H9 (cell line): Measurements from ENCODE around the gene CNOT10. TPM values are rescaled to one million over a fixed set of nuclear protein-coding genes. Genes with fewer than 3 reads are reported as not detected.

Experiments
- DNase-seq: peaks from one replicate; pipeline ENCODE4 v3.0.0-alpha.2; 2017
- H2AFZ ChIP-seq: one replicate; pipeline ENCODE4 v1.6.1; 2013; ENCODE audit warnings: mild to moderate bottlenecking, low read length, control low read depth, moderate library complexity
- H2AK5ac ChIP-seq: 2 replicates; pipeline ENCODE4 v1.6.1; 2013; ENCODE audit warnings: low read length, control low read depth, mixed read lengths; ENCODE audit not compliant: insufficient read length
- H2BK120ac ChIP-seq: one replicate; pipeline ENCODE4 v1.6.1; 2013; ENCODE audit warnings: low read depth, mild to moderate bottlenecking, low read length, control low read depth, inconsistent platforms; ENCODE audit not compliant: poor library complexity, severe bottlenecking
- H2BK12ac ChIP-seq: 2 replicates; pipeline ENCODE4 v1.6.1; 2013; ENCODE audit warnings: low read length, control low read depth, mixed read lengths, low read depth; ENCODE audit not compliant: insufficient read length
- H2BK15ac ChIP-seq: 2 replicates; pipeline ENCODE4 v1.6.1; 2013; ENCODE audit warnings: low read depth, low read length, control low read depth
- H2BK20ac ChIP-seq: one replicate; pipeline ENCODE4 v1.6.1; 2013; ENCODE audit warnings: low read depth, mild to moderate bottlenecking, low read length, control low read depth, inconsistent platforms; ENCODE audit not compliant: poor library complexity, severe bottlenecking
- H2BK5ac ChIP-seq: 2 replicates; pipeline ENCODE4 v1.6.1; 2013; ENCODE audit warnings: low read length, control low read depth, mixed read lengths; ENCODE audit not compliant: insufficient read length
- H3K14ac ChIP-seq: 2 replicates; pipeline ENCODE4 v1.6.1; 2013; ENCODE audit warnings: low read length, control low read depth; ENCODE audit not compliant: insufficient read depth
- H3K18ac ChIP-seq: 2 replicates; pipeline ENCODE4 v1.6.1; 2013; ENCODE audit warnings: low read depth, mild to moderate bottlenecking, mixed read lengths, low read length, control low read depth; ENCODE audit not compliant: insufficient read length
- H3K23ac ChIP-seq: 2 replicates; pipeline ENCODE4 v1.6.1; 2013; ENCODE audit warnings: low read length, control low read depth, mixed read lengths, low read depth; ENCODE audit not compliant: insufficient read length
- H3K23me2 ChIP-seq: 2 replicates; pipeline ENCODE4 v1.6.1; 2013; ENCODE audit warnings: low read depth, mild to moderate bottlenecking, mixed read lengths, low read length, control low read depth; ENCODE audit not compliant: insufficient read length, poor library complexity, severe bottlenecking
- H3K27ac ChIP-seq: 2 replicates; pipeline ENCODE4 v1.5.1; 2013; ENCODE audit warnings: low read length, control low read depth, mixed read lengths, low read depth; ENCODE audit not compliant: insufficient read length
- H3K27me3 ChIP-seq: 2 replicates; pipeline ENCODE4 v1.6.1; 2013; ENCODE audit warnings: low read length, control low read depth, inconsistent platforms; ENCODE audit not compliant: insufficient read depth
- H3K4ac ChIP-seq: 2 replicates; pipeline ENCODE4 v1.6.1; 2013; ENCODE audit warnings: low read depth, mild to moderate bottlenecking, control low read depth, inconsistent platforms, low read length, moderate library complexity
- H3K4me1 ChIP-seq: 2 replicates; pipeline ENCODE4 v1.6.1; 2013; ENCODE audit warnings: low read length, control low read depth, inconsistent platforms; ENCODE audit not compliant: insufficient read depth
- H3K4me2 ChIP-seq: 2 replicates; pipeline ENCODE4 v1.6.1; 2013; ENCODE audit warnings: low read length, control low read depth, mixed read lengths; ENCODE audit not compliant: insufficient read length, insufficient read depth
- H3K56ac ChIP-seq: 2 replicates; pipeline ENCODE4 v1.6.1; 2013; ENCODE audit warnings: low read depth, mild to moderate bottlenecking, mixed read lengths, low read length, control low read depth; ENCODE audit not compliant: insufficient read length
- H3K79me1 ChIP-seq: 2 replicates; pipeline ENCODE4 v1.6.1; 2013; ENCODE audit warnings: low read depth, mild to moderate bottlenecking, moderate library complexity, low read length, control low read depth, inconsistent platforms; ENCODE audit not compliant: insufficient read depth, poor library complexity, severe bottlenecking
- H3K79me2 ChIP-seq: 2 replicates; pipeline ENCODE4 v1.6.1; 2013; ENCODE audit warnings: low read length, control low read depth, inconsistent platforms; ENCODE audit not compliant: insufficient read depth
- H3K9ac ChIP-seq: 2 replicates; pipeline ENCODE4 v1.6.1; 2013; ENCODE audit warnings: low read length, control low read depth, mixed read lengths; ENCODE audit not compliant: insufficient read length; ENCODE audit errors: extremely low read depth
- H3K9me3 ChIP-seq: one replicate; pipeline ENCODE4 v1.6.1; 2013; ENCODE audit warnings: low read depth, low read length, inconsistent platforms; ENCODE audit not compliant: control insufficient read depth
- H3T11ph ChIP-seq: one replicate; pipeline ENCODE4 v1.6.1; 2013; ENCODE audit warnings: mild to moderate bottlenecking, low read length, control low read depth, inconsistent platforms
- H4K20me1 ChIP-seq: one replicate; pipeline ENCODE4 v1.6.1; 2013; ENCODE audit not compliant: control insufficient read depth, insufficient read length, insufficient read depth
- H4K5ac ChIP-seq: 2 replicates; pipeline ENCODE4 v1.6.1; 2013; ENCODE audit warnings: low read depth, mild to moderate bottlenecking, mixed read lengths, low read length, control low read depth; ENCODE audit not compliant: insufficient read length
- H4K8ac ChIP-seq: replicated peaks from 2 replicates; pipeline ENCODE4 v1.6.1; 2013; ENCODE audit warnings: low read length, control low read depth, mixed read lengths, low read depth; ENCODE audit not compliant: insufficient read length
- H4K91ac ChIP-seq: 2 replicates; pipeline ENCODE4 v1.6.1; 2013; ENCODE audit warnings: low read depth, mild to moderate bottlenecking, moderate library complexity, mixed read lengths, low read length, control low read depth; ENCODE audit not compliant: insufficient read length
- H3K27ac Mint-ChIP-seq, 3 experiments: 2 replicates in 2 of 3; 3 replicates in 1 of 3; pipeline ENCODE4 v1.8.0; 2020 to 2021; ENCODE audit warnings: mixed read lengths in 3 of 3, mild to moderate bottlenecking in 1 of 3, moderate library complexity in 1 of 3
- H3K27me3 Mint-ChIP-seq: 2 replicates; pipeline ENCODE4 v1.8.0; 2021; ENCODE audit warnings: low read depth, mild to moderate bottlenecking, moderate library complexity, mixed read lengths
- H3K36me3 Mint-ChIP-seq, 3 experiments: 2 replicates in 2 of 3; 3 replicates in 1 of 3; pipeline ENCODE4 v1.8.0; 2020 to 2021; ENCODE audit warnings: low read depth in 3 of 3, mixed read lengths in 3 of 3; ENCODE audit not compliant: insufficient read depth in 1 of 3
- H3K4me1 Mint-ChIP-seq, 2 experiments: 2 replicates each; pipeline ENCODE4 v1.8.0; 2020; ENCODE audit warnings: mixed read lengths in 2 of 2
- H3K4me3 Mint-ChIP-seq, 2 experiments: 2 replicates in 1 of 2; 3 replicates in 1 of 2; pipeline ENCODE4 v1.8.0; 2020 to 2021; ENCODE audit warnings: mild to moderate bottlenecking in 2 of 2, mixed read lengths in 2 of 2, moderate library complexity in 1 of 2
- H3K9me3 Mint-ChIP-seq, 2 experiments: 2 replicates in 1 of 2; 3 replicates in 1 of 2; pipeline ENCODE4 v1.8.0; 2020; ENCODE audit warnings: mild to moderate bottlenecking in 2 of 2, mixed read lengths in 2 of 2, moderate library complexity in 1 of 2
- WGBS: extraction: QIAGEN DNeasy Blood & Tissue Kit; methylation state at CpG from one replicate; pipeline ENCODE4 v1.1.7; 2013; ENCODE audit warnings: missing lambda C conversion rate, low lambda C conversion rate, mixed read lengths; ENCODE audit not compliant: insufficient read length; ENCODE audit errors: extremely low coverage; 5-methylcytosine and 5-hydroxymethylcytosine counted together
- total RNA-seq: library from RNA; stranded (reverse); gene quantifications from 2 replicates; pipeline ENCODE4 v1.2.1, GENCODE V29; 2021
- TF ChIP-seq, protein P1 (sequence below): fragments of 200-600 bp; sonication (generic); conservative IDR thresholded peaks from 3 replicates; pipeline ENCODE4 v1.8.0; 2021; ENCODE audit warnings: antibody characterized with exemption, mild to moderate bottlenecking

CNOT10 gene
- total RNA-seq, 1 experiment from 2014 or later = 55.4 TPM

DNA sequence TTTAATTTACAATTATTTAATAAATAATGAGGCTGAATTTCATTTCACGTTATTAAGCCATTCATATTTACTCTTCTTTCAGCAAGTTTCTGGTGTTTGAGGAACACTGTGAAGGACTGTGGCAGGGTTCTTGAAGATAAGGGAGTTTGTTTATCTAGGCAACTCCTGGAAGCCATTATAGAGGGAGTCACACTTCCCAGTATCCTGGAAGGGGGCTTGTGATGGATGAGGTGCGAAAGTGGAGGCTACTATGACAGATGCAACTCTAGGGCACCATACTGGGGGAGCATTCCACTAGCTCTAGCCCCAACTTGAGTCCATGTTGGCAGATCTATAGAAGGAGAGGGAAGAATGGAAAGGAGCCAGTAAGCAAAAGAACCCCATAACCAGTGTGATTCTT lies 14.4 kb downstream of the CNOT10 start:
- no peaks in the 10 kb centered on the region for H3K9me3 Mint-ChIP-seq
- H3K27ac Mint-ChIP-seq = peak overlapping the region in 2 of 3 experiments; percentile 62 to 69; a peak in 3 of 7 replicates
- Histone ChIP-seq H2AFZ (no peak overlapping the region), H2BK5ac (no peak overlapping the region), H2BK12ac (no peak overlapping the region), H3T11ph (no peak overlapping the region), H3K4me2 (no peak overlapping the region), H4K20me1 (no peaks in the 10 kb centered on the region), H3K79me2 (peaks cover 3% of the 10 kb centered on the region; the same call in 1 of the 2 replicates), H3K56ac (no peak overlapping the region), H3K4ac (no peak overlapping the region), H3K23me2 (no peaks in the 10 kb centered on the region), H3K79me1 (peaks cover 10% of the 10 kb centered on the region), H4K5ac (no peak overlapping the region), H3K23ac (no peak overlapping the region), H4K8ac (no peak overlapping the region), H3K27me3 (no peaks in the 10 kb centered on the region), H3K9me3 (no peaks in the 10 kb centered on the region), H3K27ac (no peak overlapping the region), H2AK5ac (no peak overlapping the region), H3K14ac (no peak overlapping the region), H3K18ac (no peak overlapping the region), H3K4me1 (no peaks in the 10 kb centered on the region), H2BK15ac (no peak overlapping the region), H2BK20ac (no peak overlapping the region), H2BK120ac (no peak overlapping the region), H3K9ac (no peak overlapping the region), H4K91ac (no peak overlapping the region)
- no peak overlapping the region for H3K4me3 Mint-ChIP-seq
- DNase-seq = no peak
- peaks cover 2 to 16% (median 8%) of the 10 kb centered on the region in 3 experiments; a peak in 6 of 7 replicates for H3K36me3 Mint-ChIP-seq
- peaks cover 5 to 6% of the 10 kb centered on the region in 2 experiments for H3K4me1 Mint-ChIP-seq
- H3K27me3 Mint-ChIP-seq = no peaks in the 10 kb centered on the region
- no CpG with 5 or more reads among the region's 2 CpGs for WGBS
- TF ChIP-seq, protein P1, sequence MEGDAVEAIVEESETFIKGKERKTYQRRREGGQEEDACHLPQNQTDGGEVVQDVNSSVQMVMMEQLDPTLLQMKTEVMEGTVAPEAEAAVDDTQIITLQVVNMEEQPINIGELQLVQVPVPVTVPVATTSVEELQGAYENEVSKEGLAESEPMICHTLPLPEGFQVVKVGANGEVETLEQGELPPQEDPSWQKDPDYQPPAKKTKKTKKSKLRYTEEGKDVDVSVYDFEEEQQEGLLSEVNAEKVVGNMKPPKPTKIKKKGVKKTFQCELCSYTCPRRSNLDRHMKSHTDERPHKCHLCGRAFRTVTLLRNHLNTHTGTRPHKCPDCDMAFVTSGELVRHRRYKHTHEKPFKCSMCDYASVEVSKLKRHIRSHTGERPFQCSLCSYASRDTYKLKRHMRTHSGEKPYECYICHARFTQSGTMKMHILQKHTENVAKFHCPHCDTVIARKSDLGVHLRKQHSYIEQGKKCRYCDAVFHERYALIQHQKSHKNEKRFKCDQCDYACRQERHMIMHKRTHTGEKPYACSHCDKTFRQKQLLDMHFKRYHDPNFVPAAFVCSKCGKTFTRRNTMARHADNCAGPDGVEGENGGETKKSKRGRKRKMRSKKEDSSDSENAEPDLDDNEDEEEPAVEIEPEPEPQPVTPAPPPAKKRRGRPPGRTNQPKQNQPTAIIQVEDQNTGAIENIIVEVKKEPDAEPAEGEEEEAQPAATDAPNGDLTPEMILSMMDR = no peak
